ENCODE data around the gene CAD. TPM values are rescaled to one million over a fixed set of nuclear protein-coding genes. Genes with fewer than 3 reads are reported as not detected.

Gene CAD
- total RNA-seq, 1 experiment from 2014 or later: 66.5 TPM

DNA sequence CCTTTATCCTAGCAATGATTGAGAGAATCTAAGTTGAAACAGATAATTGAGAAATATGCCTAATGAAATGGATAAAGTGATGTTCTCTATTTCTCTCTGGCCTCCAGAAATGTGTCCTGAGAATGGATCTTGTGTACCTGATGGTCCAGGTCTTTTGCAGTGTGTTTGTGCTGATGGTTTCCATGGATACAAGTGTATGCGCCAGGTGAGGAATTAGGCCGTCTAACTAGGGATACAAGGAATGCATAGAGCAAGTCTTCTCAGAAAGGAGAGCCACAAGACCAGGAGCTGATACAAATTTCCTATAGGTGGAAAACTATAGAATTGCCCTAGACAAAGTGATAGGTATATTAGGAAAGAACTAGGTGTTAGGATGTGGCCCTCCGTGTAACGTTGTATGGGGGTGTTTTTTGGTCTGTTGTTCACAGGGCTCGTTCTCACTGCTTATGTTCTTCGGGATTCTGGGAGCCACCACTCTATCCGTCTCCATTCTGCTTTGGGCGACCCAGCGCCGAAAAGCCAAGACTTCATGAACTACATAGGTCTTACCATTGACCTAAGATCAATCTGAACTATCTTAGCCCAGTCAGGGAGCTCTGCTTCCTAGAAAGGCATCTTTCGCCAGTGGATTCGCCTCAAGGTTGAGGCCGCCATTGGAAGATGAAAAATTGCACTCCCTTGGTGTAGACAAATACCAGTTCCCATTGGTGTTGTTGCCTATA lies 592 bp upstream of the CAD start:
- CTCF ChIA-PET: interaction anchor here (0.7 to 0.8 kb wide), 2 partner anchors 777 to 861 kb away, joined by 3 read pairs; no protein-coding TSS in a partner anchor
- no TSS peak for BruUV-seq (replicated peaks)

DNA sequence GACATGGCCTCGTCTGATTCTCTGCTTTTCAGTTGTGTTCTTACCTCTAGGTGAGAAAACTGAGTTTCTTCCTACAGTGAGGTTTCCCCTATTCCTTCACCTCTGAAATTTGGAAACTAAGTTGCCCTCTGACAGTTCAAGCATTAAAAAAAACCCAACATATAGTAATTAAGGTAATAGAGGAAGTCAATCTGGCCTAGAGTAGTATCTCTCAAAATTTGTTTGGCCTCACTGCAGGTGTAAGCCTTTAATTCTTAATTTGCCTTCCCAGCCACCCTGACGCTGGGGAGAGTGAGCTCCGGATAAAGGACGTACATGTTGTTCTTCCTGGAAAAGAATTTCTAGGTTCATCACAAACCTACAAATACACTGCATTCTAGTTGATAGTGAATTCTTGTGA lies 1.4 kb downstream of the CAD start:
- intact Hi-C loops (cut with micrococcal nuclease): loop anchor here (10.0 kb wide), 1 partner anchor 66 kb away; the partner anchor contains the start of gene TRIM54
- TF ChIP-seq, protein P1, sequence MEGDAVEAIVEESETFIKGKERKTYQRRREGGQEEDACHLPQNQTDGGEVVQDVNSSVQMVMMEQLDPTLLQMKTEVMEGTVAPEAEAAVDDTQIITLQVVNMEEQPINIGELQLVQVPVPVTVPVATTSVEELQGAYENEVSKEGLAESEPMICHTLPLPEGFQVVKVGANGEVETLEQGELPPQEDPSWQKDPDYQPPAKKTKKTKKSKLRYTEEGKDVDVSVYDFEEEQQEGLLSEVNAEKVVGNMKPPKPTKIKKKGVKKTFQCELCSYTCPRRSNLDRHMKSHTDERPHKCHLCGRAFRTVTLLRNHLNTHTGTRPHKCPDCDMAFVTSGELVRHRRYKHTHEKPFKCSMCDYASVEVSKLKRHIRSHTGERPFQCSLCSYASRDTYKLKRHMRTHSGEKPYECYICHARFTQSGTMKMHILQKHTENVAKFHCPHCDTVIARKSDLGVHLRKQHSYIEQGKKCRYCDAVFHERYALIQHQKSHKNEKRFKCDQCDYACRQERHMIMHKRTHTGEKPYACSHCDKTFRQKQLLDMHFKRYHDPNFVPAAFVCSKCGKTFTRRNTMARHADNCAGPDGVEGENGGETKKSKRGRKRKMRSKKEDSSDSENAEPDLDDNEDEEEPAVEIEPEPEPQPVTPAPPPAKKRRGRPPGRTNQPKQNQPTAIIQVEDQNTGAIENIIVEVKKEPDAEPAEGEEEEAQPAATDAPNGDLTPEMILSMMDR (IDR thresholded peaks at IDR 0.05; ENCODE audit: unreplicated experiment): no peak
- BruUV-seq (replicated peaks): no TSS peak
- no peak overlapping the region for H3K27ac Mint-ChIP-seq (ENCODE audit: low read depth, unreplicated experiment)
- peaks cover 67% of the 10 kb centered on the region for H3K36me3 Mint-ChIP-seq (ENCODE audit: insufficient read depth, unreplicated experiment)
- peaks cover 18% of the 10 kb centered on the region for H3K4me1 Mint-ChIP-seq (ENCODE audit: insufficient read depth, unreplicated experiment)
- H3K9me3 Mint-ChIP-seq (ENCODE audit: unreplicated experiment): no peaks in the 10 kb centered on the region
- POLR2A ChIA-PET: interaction anchor here (0.7 kb wide), 1 partner anchor 13 kb away, joined by 3 read pairs; no protein-coding TSS in a partner anchor
- CTCF ChIA-PET: interaction anchor here (0.5 to 1.4 kb wide), 4 partner anchors 60 to 119 kb away, joined by 3 to 6 read pairs (median 4); partner anchors contain the start of gene PREB
- H3K27me3 Mint-ChIP-seq (ENCODE audit: insufficient read depth, unreplicated experiment): no peaks in the 10 kb centered on the region
- H3K4me3 Mint-ChIP-seq (ENCODE audit: unreplicated experiment): peak overlapping the region; percentile 99
- no peak for DNase-seq (ENCODE audit: unreplicated experiment)

More for the DNA sequence above, 592 bp upstream of the CAD start:
- POLR2A ChIA-PET: interaction anchor here (0.7 to 1.4 kb wide), 7 partner anchors 18 to 193 kb away, joined by 3 to 5 read pairs (median 3); partner anchors contain the start of genes PPM1G and PREB
- TF ChIP-seq, protein P1 (IDR thresholded peaks at IDR 0.05; ENCODE audit: unreplicated experiment): no peak
- H3K27ac Mint-ChIP-seq (ENCODE audit: low read depth, unreplicated experiment): peak overlapping the region; percentile 91
- intact Hi-C loops (cut with micrococcal nuclease): loop anchor here (10.0 kb wide), 1 partner anchor 68 kb away; the partner anchor contains the start of gene TRIM54
- peak overlapping the region; percentile 99 for H3K4me3 Mint-ChIP-seq (ENCODE audit: unreplicated experiment)
- DNase-seq (ENCODE audit: unreplicated experiment): no peak
- no peaks in the 10 kb centered on the region for H3K9me3 Mint-ChIP-seq (ENCODE audit: unreplicated experiment)
- peaks cover 22% of the 10 kb centered on the region for H3K4me1 Mint-ChIP-seq (ENCODE audit: insufficient read depth, unreplicated experiment)
- H3K27me3 Mint-ChIP-seq (ENCODE audit: insufficient read depth, unreplicated experiment): no peaks in the 10 kb centered on the region
- peaks cover 53% of the 10 kb centered on the region for H3K36me3 Mint-ChIP-seq (ENCODE audit: insufficient read depth, unreplicated experiment)

DNA sequence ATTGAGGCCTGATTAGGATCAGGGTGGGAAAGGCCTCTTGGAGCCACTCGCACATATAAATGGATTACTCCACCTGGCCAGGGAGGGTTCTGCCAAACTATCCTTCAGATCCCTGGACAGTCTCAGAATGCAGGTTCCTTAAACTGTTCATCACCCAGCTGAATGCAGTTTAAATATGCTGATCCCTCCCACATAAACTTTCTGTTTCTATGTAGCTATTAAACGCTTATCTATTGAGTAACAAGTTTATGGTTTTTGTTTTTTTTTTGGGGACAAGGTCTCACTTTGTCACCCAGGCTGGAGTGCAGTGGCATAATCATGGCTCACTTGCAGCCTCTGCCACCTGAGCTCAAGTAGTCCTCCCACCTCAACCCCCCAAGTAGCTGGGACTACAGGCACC lies 1.9 kb downstream of the CAD start:
- Mint-ChIP-seq H3K27ac (ENCODE audit: low read depth, unreplicated experiment) (no peak overlapping the region), H3K4me3 (ENCODE audit: unreplicated experiment) (no peak overlapping the region), H3K4me1 (ENCODE audit: insufficient read depth, unreplicated experiment) (peaks cover 16% of the 10 kb centered on the region), H3K9me3 (ENCODE audit: unreplicated experiment) (no peaks in the 10 kb centered on the region), H3K27me3 (ENCODE audit: insufficient read depth, unreplicated experiment) (no peaks in the 10 kb centered on the region), H3K36me3 (ENCODE audit: insufficient read depth, unreplicated experiment) (peaks cover 68% of the 10 kb centered on the region)
- intact Hi-C loops (cut with micrococcal nuclease): loop anchor here (10.0 kb wide), 1 partner anchor 66 kb away; the partner anchor contains the start of gene TRIM54
- no TSS peak for BruUV-seq (replicated peaks)
- TF ChIP-seq, protein P1 (IDR thresholded peaks at IDR 0.05; ENCODE audit: unreplicated experiment): no peak
- ChIA-PET POLR2A (no interaction called here), CTCF (interaction anchor here (0.5 to 1.6 kb wide), 4 partner anchors 8 to 85 kb away, joined by 3 to 5 read pairs (median 4); partner anchors contain the start of gene PREB)
- no peak for DNase-seq (ENCODE audit: unreplicated experiment)

DNA sequence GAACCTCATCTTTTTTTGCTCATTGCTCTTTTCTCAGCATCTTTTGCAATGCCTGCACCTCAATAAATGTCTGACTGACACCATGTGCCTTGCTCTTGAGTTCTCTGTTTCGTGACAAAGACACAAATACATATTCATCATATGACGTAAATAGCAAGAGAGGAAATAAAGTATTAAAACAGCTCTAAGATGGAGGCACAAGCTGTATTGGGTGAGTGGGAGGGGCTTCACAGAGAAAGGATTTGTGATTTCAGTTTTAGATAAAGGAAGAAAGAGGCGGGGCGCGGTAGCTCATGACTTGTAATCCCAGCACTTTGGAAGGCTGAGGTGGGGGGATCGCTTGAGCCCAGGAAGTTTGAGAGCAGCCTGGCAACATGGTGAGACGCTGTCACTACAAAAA lies 2.9 kb downstream of the CAD start:
- peak overlapping the region; percentile 32 for H3K27ac Mint-ChIP-seq (ENCODE audit: low read depth, unreplicated experiment)
- POLR2A ChIA-PET: interaction anchor here (0.7 kb wide), 2 partner anchors 13 to 53 kb away, joined by 3 read pairs; no protein-coding TSS in a partner anchor
- H3K27me3 Mint-ChIP-seq (ENCODE audit: insufficient read depth, unreplicated experiment): no peaks in the 10 kb centered on the region
- peaks cover 68% of the 10 kb centered on the region for H3K36me3 Mint-ChIP-seq (ENCODE audit: insufficient read depth, unreplicated experiment)
- TF ChIP-seq, protein P1 (IDR thresholded peaks at IDR 0.05; ENCODE audit: unreplicated experiment): no peak
- no peak for DNase-seq (ENCODE audit: unreplicated experiment)
- no peak overlapping the region for H3K4me3 Mint-ChIP-seq (ENCODE audit: unreplicated experiment)
- H3K9me3 Mint-ChIP-seq (ENCODE audit: unreplicated experiment): no peaks in the 10 kb centered on the region
- intact Hi-C loops (cut with micrococcal nuclease): no loop called here
- peaks cover 16% of the 10 kb centered on the region for H3K4me1 Mint-ChIP-seq (ENCODE audit: insufficient read depth, unreplicated experiment)
- CTCF ChIA-PET: interaction anchor here (0.8 to 1.6 kb wide), 3 partner anchors 60 to 86 kb away, joined by 4 to 5 read pairs (median 5); partner anchors contain the start of gene PREB
- BruUV-seq (replicated peaks): no TSS peak

Data from MCF 10A (cell line).